WTC11 (cell line): ENCODE measurements around the gene PCDHA5. TPM values are rescaled to one million over a fixed set of nuclear protein-coding genes. Genes with fewer than 3 reads are reported as not detected.
"Not testable (repeated sequence)": the region's sequence is repeated elsewhere in the genome, so short reads cannot be mapped to it uniquely, and the experiment has no call there.

Source experiments
- ATAC-seq: fragments of 200-7000 bp; cut with Tn5 transposase; 2 replicates; pipeline ENCODE4 v1.10.0; 2021; ENCODE audit warnings: mild to moderate bottlenecking, moderate library complexity
- CTCF ChIA-PET: fragments of 300-600 bp; sonication (Branson Sonifier 250); formaldehyde crosslinking; loops from one replicate; lab custom pipeline; 2021; ENCODE audit warnings: antibody characterized with exemption; lab: Charles Lee
- POLR2A ChIA-PET: fragments of 350-600 bp; sonication (Branson Sonifier 250); formaldehyde crosslinking; loops from one replicate; lab custom pipeline; 2021; ENCODE audit warnings: antibody characterized with exemption; lab: Charles Lee
- DNase-seq: peaks from one replicate; pipeline ENCODE4 v3.0.0; 2021; ENCODE audit warnings: low spot score
- H3K27ac Mint-ChIP-seq: 2 replicates; pipeline ENCODE4 v1.8.0; 2021; ENCODE audit warnings: mixed read lengths
- H3K27me3 Mint-ChIP-seq: 2 replicates; pipeline ENCODE4 v1.8.0; 2021; ENCODE audit warnings: low read depth, mild to moderate bottlenecking, moderate library complexity, mixed read lengths
- H3K36me3 Mint-ChIP-seq: 2 replicates; pipeline ENCODE4 v1.8.0; 2021; ENCODE audit warnings: mixed read lengths
- H3K4me1 Mint-ChIP-seq: 2 replicates; pipeline ENCODE4 v1.8.0; 2022; ENCODE audit warnings: mixed read lengths
- H3K4me3 Mint-ChIP-seq: 2 replicates; pipeline ENCODE4 v1.8.0; 2021; ENCODE audit warnings: mild to moderate bottlenecking, moderate library complexity, mixed read lengths
- H3K9me3 Mint-ChIP-seq: 2 replicates; pipeline ENCODE4 v1.8.0; 2021; ENCODE audit warnings: mixed read lengths
- ATF1 ChIP-seq: sonication (generic); formaldehyde crosslinking; IDR thresholded peaks from 2 replicates; pipeline ENCODE4 v1.8.1; 2023; ENCODE audit warnings: mild to moderate bottlenecking, moderate library complexity, missing genetic modification reagents
- ATF2 ChIP-seq: sonication (generic); formaldehyde crosslinking; IDR thresholded peaks from 2 replicates; pipeline ENCODE4 v1.8.1; 2022; ENCODE audit warnings: low read depth, missing genetic modification reagents, borderline replicate concordance
- E2F5 ChIP-seq: sonication (generic); formaldehyde crosslinking; IDR thresholded peaks from 2 replicates; pipeline ENCODE4 v1.8.1; 2022; ENCODE audit warnings: mild to moderate bottlenecking, moderate library complexity, missing genetic modification reagents
- EMX1 ChIP-seq: fragments of 250-450 bp; sonication (Bioruptor Pico); IDR thresholded peaks from 2 replicates; pipeline ENCODE4 v1.8.0; 2021; ENCODE audit warnings: mild to moderate bottlenecking
- ESRRA ChIP-seq: sonication (generic); formaldehyde crosslinking; IDR thresholded peaks from 2 replicates; pipeline ENCODE4 v1.8.1; 2022; ENCODE audit warnings: mild to moderate bottlenecking, missing genetic modification reagents, borderline replicate concordance
- HMGA2 ChIP-seq: fragments of 250-450 bp; sonication (Bioruptor Pico); IDR thresholded peaks from 2 replicates; pipeline ENCODE4 v1.4.0; 2021; ENCODE audit warnings: mild to moderate bottlenecking, moderate library complexity
- NFATC4 ChIP-seq: fragments of 250-450 bp; sonication (Bioruptor Pico); IDR thresholded peaks from 2 replicates; pipeline ENCODE4 v1.9.0; 2021; ENCODE audit warnings: mild to moderate bottlenecking
- NFYB ChIP-seq: sonication (generic); formaldehyde crosslinking; conservative IDR thresholded peaks from 2 replicates; pipeline ENCODE4 v1.8.0; 2022; ENCODE audit warnings: low read depth, missing genetic modification reagents
- NR2C2 ChIP-seq: sonication (generic); formaldehyde crosslinking; IDR thresholded peaks from 2 replicates; pipeline ENCODE4 v1.8.0; 2022; ENCODE audit warnings: mild to moderate bottlenecking, missing genetic modification reagents
- PRRX2 ChIP-seq: fragments of 250-450 bp; sonication (Bioruptor Pico); IDR thresholded peaks from 2 replicates; pipeline ENCODE4 v1.8.0; 2021; ENCODE audit warnings: mild to moderate bottlenecking
- RORB ChIP-seq: fragments of 250-450 bp; sonication (Bioruptor Pico); IDR thresholded peaks from 2 replicates; pipeline ENCODE4 v1.9.0; 2021; ENCODE audit warnings: mild to moderate bottlenecking
- SMAD4 ChIP-seq: sonication (generic); formaldehyde crosslinking; IDR thresholded peaks from 2 replicates; pipeline ENCODE4 v1.8.0; 2022; ENCODE audit warnings: mild to moderate bottlenecking, missing genetic modification reagents
- SP1 ChIP-seq: sonication (generic); formaldehyde crosslinking; conservative IDR thresholded peaks from 2 replicates; pipeline ENCODE4 v1.8.1; 2022; ENCODE audit warnings: missing genetic modification reagents
- TP53 ChIP-seq: sonication (generic); formaldehyde crosslinking; IDR thresholded peaks from 2 replicates; pipeline ENCODE4 v1.8.1; 2023; ENCODE audit warnings: mild to moderate bottlenecking, missing genetic modification reagents
- USF1 ChIP-seq: sonication (generic); formaldehyde crosslinking; IDR thresholded peaks from 2 replicates; pipeline ENCODE4 v1.8.0; 2022; ENCODE audit warnings: mild to moderate bottlenecking, missing genetic modification reagents
- ZNF121 ChIP-seq: sonication (generic); formaldehyde crosslinking; IDR thresholded peaks from 2 replicates; pipeline ENCODE4 v1.8.0; 2023; ENCODE audit warnings: missing genetic modification reagents
- ZNF396 ChIP-seq: fragments of 250-450 bp; sonication (Bioruptor Pico); IDR thresholded peaks from 2 replicates; pipeline ENCODE4 v1.8.0; 2021; ENCODE audit warnings: mild to moderate bottlenecking, moderate library complexity, borderline replicate concordance
- ZNF425 ChIP-seq: fragments of 250-450 bp; sonication (Bioruptor Pico); conservative IDR thresholded peaks from 2 replicates; pipeline ENCODE4 v1.9.0; 2021; ENCODE audit warnings: mild to moderate bottlenecking
- total RNA-seq: library from RNA; stranded (reverse); gene quantifications from 3 replicates; pipeline ENCODE4 v1.2.3, GENCODE V29; 2021

The PCDHA5 gene
- total RNA-seq, 1 experiment from 2014 or later: 0.90 TPM

GRCh38 chr5:140828362-140828737, 6.9 kb downstream of the PCDHA5 start (continued):
- no peak for TF ChIP-seq USF1 (CRISPR knock-in tag)
- no peak for TF ChIP-seq NFYB
- no peak for TF ChIP-seq PRRX2 (CRISPR knock-in tag)
- no peak for TF ChIP-seq ZNF121 (CRISPR knock-in tag)
- no peak for TF ChIP-seq ZNF425 (CRISPR knock-in tag)
- no peak for TF ChIP-seq E2F5 (CRISPR knock-in tag)
- no peak for TF ChIP-seq NR2C2 (CRISPR knock-in tag)
- TF ChIP-seq SMAD4 (CRISPR knock-in tag): no peak
- TF ChIP-seq ATF1 (CRISPR knock-in tag): no peak
- TF ChIP-seq RORB (CRISPR knock-in tag): no peak
- no peak for TF ChIP-seq ATF2 (CRISPR knock-in tag)
- no peak for TF ChIP-seq SP1
- TF ChIP-seq EMX1 (CRISPR knock-in tag): no peak

- POLR2A ChIA-PET, H3K27me3 Mint-ChIP-seq, ATAC-seq, DNase-seq, H3K27ac Mint-ChIP-seq, H3K9me3 Mint-ChIP-seq, H3K4me3 Mint-ChIP-seq, H3K4me1 Mint-ChIP-seq: not testable (repeated sequence)
- peaks cover 21% of the 10 kb centered on the region for H3K36me3 Mint-ChIP-seq
- CTCF ChIA-PET: interaction anchor here (1.1 to 3.6 kb wide), 3 partner anchors 12 to 44 kb away, joined by 3 to 24 read pairs (median 15); partner anchors contain the start of genes PCDHA1, PCDHA4 and PCDHA8
These were observed 8.4 kb downstream of the PCDHA5 start for GRCh38 chr5:140829511-140830501.

GRCh38 chr5:140833993-140834392, 12.6 kb downstream of the PCDHA5 start, which contains the start of gene PCDHA7:
PCDHA7 (plus strand) TSS chr5:140834269; CDS start chr5:140834384, 115 bp downstream.
- Mint-ChIP-seq H3K27me3 (no peaks in the 10 kb centered on the region), H3K36me3 (peaks cover 27% of the 10 kb centered on the region), H3K4me3 (peak within 1 kb of the TSS; percentile 87), H3K9me3 (peaks cover 5% of the 10 kb centered on the region; the same call in 1 of the 2 replicates), H3K27ac (peak within 1 kb of the TSS; percentile 93), H3K4me1 (no peaks in the 10 kb centered on the region)
- CTCF ChIA-PET: interaction anchor here (0.7 to 2.0 kb wide), 6 partner anchors 11 to 48 kb away, joined by 3 to 7 read pairs (median 4); partner anchors contain the start of genes PCDHA1 and PCDHA10
- TF ChIP-seq ZNF425 (CRISPR knock-in tag): no peak
- no peak for TF ChIP-seq ESRRA
- no peak for TF ChIP-seq TP53 (CRISPR knock-in tag)
- no peak for TF ChIP-seq NFYB
- TF ChIP-seq HMGA2 (CRISPR knock-in tag): no peak
- TF ChIP-seq NFATC4: no peak
- TF ChIP-seq ZNF396 (CRISPR knock-in tag): no peak
- TF ChIP-seq, all 79 proteins: peak for 0
- POLR2A ChIA-PET: no interaction called here
- DNase-seq: no peak
- ATAC-seq: no peak
